Astrocyte of the cerebellum (primary cell): ENCODE data around the gene GBA3.

Experiments
- DNase-seq: peaks from one replicate; pipeline ENCODE4 v3.0.0-alpha.2; 2011; ENCODE audit warnings: low read depth
- H3K4me3 ChIP-seq: 2 replicates; pipeline ENCODE4 v1.5.1; 2011; ENCODE audit warnings: mild to moderate bottlenecking, low read depth, low read length, moderate library complexity
- in situ Hi-C: cut with HindIII; loops from 2 replicates; pipeline ENCODE4 v1.10.0; 2017; ENCODE audit warnings: low sequenced_read_pairs
- TF ChIP-seq, protein P1 (sequence below): IDR thresholded peaks from 2 replicates; pipeline ENCODE4 v1.5.1; 2012; ENCODE audit warnings: low read length, low read depth, moderate library complexity, mild to moderate bottlenecking; ENCODE audit errors: missing control alignments

The GBA3 gene

DNA sequence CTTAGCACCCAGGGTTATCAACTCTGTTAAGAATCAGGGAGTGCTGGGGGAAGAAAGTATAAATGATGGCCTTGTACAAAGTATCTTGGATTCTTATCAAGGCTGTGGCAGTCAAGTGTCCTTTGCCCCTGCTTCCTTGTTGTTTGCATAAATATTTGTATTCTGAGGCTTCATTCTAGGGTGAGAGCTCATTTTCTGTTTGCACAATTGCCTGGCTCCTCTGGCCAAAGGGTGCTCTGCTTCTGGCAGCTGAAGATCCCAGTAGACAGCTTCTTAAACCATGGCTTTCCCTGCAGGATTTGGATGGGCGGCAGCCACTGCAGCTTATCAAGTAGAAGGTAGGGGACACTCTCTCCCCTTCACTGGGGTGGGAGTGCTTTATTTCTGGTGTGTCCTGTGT, at the start of gene GBA3:
Gene GBA3 (plus strand): TSS at position 202 of the 400 bp plus-strand sequence.
- in situ Hi-C loops: loop anchor here (25.0 kb wide), 1 partner anchor 280 kb away; no protein-coding TSS in a partner anchor
- TF ChIP-seq, protein P1, sequence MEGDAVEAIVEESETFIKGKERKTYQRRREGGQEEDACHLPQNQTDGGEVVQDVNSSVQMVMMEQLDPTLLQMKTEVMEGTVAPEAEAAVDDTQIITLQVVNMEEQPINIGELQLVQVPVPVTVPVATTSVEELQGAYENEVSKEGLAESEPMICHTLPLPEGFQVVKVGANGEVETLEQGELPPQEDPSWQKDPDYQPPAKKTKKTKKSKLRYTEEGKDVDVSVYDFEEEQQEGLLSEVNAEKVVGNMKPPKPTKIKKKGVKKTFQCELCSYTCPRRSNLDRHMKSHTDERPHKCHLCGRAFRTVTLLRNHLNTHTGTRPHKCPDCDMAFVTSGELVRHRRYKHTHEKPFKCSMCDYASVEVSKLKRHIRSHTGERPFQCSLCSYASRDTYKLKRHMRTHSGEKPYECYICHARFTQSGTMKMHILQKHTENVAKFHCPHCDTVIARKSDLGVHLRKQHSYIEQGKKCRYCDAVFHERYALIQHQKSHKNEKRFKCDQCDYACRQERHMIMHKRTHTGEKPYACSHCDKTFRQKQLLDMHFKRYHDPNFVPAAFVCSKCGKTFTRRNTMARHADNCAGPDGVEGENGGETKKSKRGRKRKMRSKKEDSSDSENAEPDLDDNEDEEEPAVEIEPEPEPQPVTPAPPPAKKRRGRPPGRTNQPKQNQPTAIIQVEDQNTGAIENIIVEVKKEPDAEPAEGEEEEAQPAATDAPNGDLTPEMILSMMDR: no peak
- H3K4me3 ChIP-seq: no peak within 1 kb of the TSS
- DNase-seq: no peak

DNA sequence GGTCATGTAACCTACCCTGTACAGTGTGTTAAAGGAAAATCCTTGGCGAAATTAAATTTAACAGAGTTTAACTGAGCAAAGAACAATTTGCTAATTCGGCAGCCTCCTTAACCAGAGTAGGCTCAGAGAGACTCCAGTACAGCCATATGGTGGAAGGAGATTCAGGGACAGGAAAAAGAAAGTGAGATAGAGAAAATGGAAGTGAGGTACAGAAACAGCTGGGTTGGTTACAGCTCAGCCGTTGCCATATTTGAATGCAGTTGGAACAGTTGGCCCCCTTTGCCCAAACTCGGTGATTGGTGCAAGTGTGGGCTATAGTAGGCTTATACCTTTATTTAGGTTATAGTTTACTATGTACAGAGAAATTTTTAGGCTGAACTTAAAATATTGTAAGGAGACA, 48.8 kb upstream of the GBA3 start:
- DNase-seq: no peak
- TF ChIP-seq, protein P1: no peak
- in situ Hi-C loops: no loop called here
- H3K4me3 ChIP-seq: no peak overlapping the region

DNA sequence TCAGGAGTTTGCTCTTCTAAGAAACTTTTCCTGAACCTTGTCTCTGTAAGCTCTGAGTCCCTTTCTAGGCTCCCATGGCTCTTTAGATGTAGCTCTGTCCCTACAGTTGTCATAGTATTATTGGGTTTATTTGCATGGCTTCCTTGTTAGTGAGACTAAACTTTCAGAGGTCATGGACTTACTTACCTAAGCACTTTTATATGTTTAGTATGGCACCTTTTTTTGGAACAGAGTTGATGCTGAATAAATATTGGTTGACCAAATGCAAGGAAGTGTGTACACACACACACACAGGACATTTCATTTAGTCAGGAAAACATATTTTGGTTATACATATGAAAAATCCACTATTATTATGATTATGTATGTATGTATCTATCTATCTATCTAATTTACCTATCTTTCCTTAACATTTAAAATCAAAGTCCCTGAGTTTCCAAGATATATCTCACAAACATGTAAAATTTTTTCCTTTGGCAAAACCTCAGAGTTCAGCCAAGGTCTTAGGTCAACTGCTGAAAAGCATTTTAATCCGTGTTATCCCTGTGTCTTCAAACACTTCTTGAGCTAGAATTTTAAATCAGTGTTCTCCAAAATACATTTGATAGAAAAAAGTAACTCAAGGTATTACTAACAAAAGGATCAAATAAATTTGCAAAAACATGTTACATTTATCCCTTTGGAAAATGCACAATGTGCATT, 47.1 kb upstream of the GBA3 start:
- TF ChIP-seq, protein P1: no peak
- in situ Hi-C loops: no loop called here

DNA sequence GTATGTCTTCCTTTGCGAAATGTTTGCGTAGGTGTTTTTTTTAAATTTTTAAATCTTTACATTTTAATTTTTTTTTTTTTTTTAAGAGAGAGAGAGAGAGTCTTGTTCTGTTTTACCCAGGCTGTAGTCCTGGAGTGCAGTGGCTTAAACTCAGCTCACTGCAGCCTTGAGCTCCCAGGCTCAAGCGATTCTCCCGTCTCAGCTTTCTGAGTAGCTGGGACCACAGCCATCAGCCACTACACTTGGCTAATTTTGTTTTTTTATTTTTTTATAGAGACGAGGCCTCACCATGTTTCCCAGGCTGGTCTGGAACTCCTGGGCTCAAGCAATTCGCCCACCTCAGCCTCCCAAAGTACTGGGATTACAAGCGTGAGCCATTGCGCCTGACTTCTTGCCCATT, 43.7 kb upstream of the GBA3 start:
- DNase-seq: no peak
- in situ Hi-C loops: no loop called here
- TF ChIP-seq, protein P1: no peak
- no peak overlapping the region for H3K4me3 ChIP-seq

More for the DNA sequence above, 47.1 kb upstream of the GBA3 start:
- no peak for DNase-seq
- no peak overlapping the region for H3K4me3 ChIP-seq

DNA sequence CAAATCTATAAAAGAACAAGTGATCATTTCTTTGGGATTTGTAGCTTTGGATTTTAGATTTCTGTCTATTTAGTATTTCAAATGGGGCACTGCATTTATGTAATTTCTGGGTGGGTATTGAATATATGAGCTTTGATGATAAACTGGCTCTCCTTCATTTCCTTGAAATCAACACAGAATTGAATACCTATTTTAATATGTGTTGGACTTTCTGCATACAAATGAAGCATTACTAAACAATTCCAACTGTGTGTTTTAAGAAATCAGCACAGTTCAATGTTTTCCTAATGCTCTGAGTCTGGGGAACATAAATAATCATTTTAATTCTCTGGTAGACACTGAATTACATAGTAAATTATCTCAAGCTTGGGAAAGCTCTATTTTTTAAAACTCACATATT, 42.0 kb upstream of the GBA3 start:
- TF ChIP-seq, protein P1: no peak
- H3K4me3 ChIP-seq: no peak overlapping the region
- no peak for DNase-seq
- in situ Hi-C loops: no loop called here

DNA sequence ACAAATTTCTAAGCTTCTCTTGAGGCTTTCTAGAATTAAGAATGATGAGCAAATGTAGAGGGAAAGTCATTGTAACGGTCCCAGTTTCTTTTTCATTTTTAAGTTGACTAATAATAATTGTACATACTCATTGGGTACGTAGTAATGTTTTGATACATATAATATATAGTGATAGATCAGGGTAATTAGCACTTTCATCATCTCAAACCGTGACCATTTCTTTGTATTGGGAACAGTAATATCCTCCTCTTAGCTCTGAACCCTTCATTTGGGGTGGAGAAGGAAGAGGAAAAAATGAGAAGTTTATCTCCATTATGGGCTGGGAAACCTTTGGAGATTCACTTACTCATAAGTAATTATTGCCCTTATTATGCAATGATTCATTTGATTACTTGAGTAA, 39.0 kb upstream of the GBA3 start:
- no peak for DNase-seq
- in situ Hi-C loops: no loop called here
- TF ChIP-seq, protein P1: no peak
- H3K4me3 ChIP-seq: no peak overlapping the region
